Large intestine (tissue), 3 donors: ENCODE data around the gene EVI2B. TPM values are rescaled to one million over a fixed set of nuclear protein-coding genes. Genes with fewer than 3 reads are reported as not detected.

ENCODE experiments used
- DNase-seq, 2 donors: peaks; one replicate each; pipeline versions ENCODE4 v3.0.0 to v3.0.0-alpha.2; 2013
- H3K27ac ChIP-seq: one replicate; pipeline ENCODE4 v1.5.1; 2013; ENCODE audit warnings: low read length
- H3K27me3 ChIP-seq: 2 replicates; pipeline ENCODE4 v1.6.1; 2013; ENCODE audit warnings: low read length; ENCODE audit not compliant: control insufficient read depth, insufficient read depth
- H3K36me3 ChIP-seq: 2 replicates; pipeline ENCODE4 v1.6.1; 2013; ENCODE audit warnings: low read length; ENCODE audit not compliant: control insufficient read depth, insufficient read depth
- H3K4me1 ChIP-seq: one replicate; pipeline ENCODE4 v1.6.1; 2013; ENCODE audit warnings: low read length; ENCODE audit not compliant: control insufficient read depth, insufficient read depth
- H3K4me3 ChIP-seq: one replicate; pipeline ENCODE4 v1.5.1; 2013; ENCODE audit warnings: low read length
- H3K9me3 ChIP-seq: one replicate; pipeline ENCODE4 v1.6.1; 2013; ENCODE audit warnings: mild to moderate bottlenecking, low read depth, low read length, moderate library complexity; ENCODE audit not compliant: control insufficient read depth
- WGBS: methylation state at CpG from one replicate; pipeline ENCODE4 v1.1.5; 2013; ENCODE audit warnings: low lambda C conversion rate; ENCODE audit not compliant: insufficient coverage; 5-methylcytosine and 5-hydroxymethylcytosine counted together
- polyA plus RNA-seq: library from polyadenylated mRNA; unstranded; fragments of 120-200 nt; gene quantifications from one replicate; pipeline ENCODE4 v1.2.1, GENCODE V29; 2013

EVI2B gene
- polyA plus RNA-seq, 1 donor, result 7.9 TPM

DNA sequence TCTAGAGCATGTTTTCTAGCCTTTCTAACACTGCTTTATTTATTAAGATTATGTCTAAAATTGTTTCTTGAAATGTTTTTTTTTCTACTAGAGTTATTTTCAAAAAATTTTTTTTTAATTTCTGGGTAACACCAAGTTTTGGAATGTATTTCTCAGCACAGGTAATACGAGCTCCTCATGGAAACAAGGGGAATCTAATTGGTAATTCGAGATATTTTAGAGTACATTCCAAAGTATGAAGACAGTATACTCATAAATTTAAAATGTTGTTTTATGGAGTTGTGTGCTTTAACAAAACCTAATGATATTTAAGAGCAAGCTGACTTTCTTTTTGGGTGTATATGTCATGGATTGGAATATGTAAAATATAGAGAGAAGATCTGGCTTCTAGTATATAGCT lies 59.2 kb downstream of the EVI2B start:
- peaks cover 8% of the 10 kb centered on the region for H3K4me1 ChIP-seq
- H3K36me3 ChIP-seq, result peaks cover 1% of the 10 kb centered on the region
- no peaks in the 10 kb centered on the region for H3K27me3 ChIP-seq
- no peak overlapping the region for H3K4me3 ChIP-seq
- no peaks in the 10 kb centered on the region for H3K9me3 ChIP-seq
- H3K27ac ChIP-seq, result no peak overlapping the region
- WGBS, result 100% methylated on average over 2 of the region's 2 CpGs
- DNase-seq, result no peak

Other genes starting within 250 kb of the EVI2B start
- 25.9 TPM for gene NF1, start 219.1 kb downstream of the EVI2B start, polyA plus RNA-seq
- 1.0 TPM for gene OMG, start 16.8 kb downstream of the EVI2B start, polyA plus RNA-seq
- 3.8 TPM for gene EVI2A, start 7.6 kb upstream of the EVI2B start, polyA plus RNA-seq
- gene RAB11FIP4, start 77.6 kb upstream of the EVI2B start, polyA plus RNA-seq, result 18.8 TPM